Measurements from ENCODE around the gene TGM1. TPM values are rescaled to one million over a fixed set of nuclear protein-coding genes. Genes with fewer than 3 reads are reported as not detected.

The TGM1 gene
- total RNA-seq, 4 donors from 2014 or later: 1.3 to 43.3 (median 6.3) TPM

DNA sequence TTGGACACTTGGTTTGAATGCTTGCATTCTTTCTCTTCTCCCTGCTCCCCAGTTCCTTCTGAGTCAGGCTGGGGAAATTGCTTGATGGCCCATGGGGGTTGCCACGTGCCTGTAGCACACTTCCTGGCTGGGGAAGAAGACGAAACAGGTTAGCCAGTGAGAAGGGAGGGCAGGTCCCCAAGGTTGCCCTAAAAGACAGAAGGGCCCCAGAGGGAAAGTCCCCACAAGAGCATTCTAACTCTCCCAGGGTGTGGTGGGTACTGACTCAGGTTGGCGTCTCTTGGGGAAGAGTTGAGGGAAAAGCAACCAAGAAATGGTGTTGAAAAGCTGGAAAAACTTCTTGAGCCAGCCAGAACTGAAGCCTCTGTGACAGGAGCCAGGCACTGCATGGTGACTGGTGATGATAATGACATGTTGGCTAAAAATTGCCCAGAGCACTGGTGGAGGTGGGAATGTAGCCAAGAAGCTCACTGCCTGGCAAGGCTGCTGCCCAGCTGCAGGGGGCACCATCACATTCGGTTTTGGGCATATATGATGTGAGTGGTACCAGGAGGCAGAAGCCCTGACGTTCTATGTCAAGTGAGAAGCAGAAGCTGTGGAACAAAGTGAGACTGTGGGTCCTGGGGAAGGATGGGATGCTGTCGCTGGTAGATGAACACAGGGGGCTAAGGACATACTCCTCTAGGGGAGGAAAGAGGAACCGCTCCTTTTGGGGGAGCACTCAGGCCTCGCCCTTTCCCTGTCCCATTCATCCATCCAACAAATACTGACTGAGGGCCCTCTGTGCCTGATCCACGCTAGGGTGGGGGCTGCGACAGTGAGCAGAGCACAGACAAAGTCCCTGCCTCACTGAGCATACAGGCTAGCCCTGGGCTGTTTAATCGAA is 16.6 kb upstream of the TGM1 start:
- Histone ChIP-seq H3K4me3 (no peak overlapping the region), H3K9me3 (no peaks in the 10 kb centered on the region), H3K27me3 (no peaks in the 10 kb centered on the region), H3K4me1 (no peaks in the 10 kb centered on the region), H3K27ac (no peak overlapping the region), H3K36me3 (no peaks in the 10 kb centered on the region)
- ATAC-seq: no peak
- no peak for TF ChIP-seq POLR2AphosphoS5 (IDR thresholded peaks at IDR 0.05)
- no peak for TF ChIP-seq POLR2A (IDR thresholded peaks at IDR 0.05)
- TF ChIP-seq EP300 (IDR thresholded peaks at IDR 0.05): no peak
- TF ChIP-seq, protein P1, sequence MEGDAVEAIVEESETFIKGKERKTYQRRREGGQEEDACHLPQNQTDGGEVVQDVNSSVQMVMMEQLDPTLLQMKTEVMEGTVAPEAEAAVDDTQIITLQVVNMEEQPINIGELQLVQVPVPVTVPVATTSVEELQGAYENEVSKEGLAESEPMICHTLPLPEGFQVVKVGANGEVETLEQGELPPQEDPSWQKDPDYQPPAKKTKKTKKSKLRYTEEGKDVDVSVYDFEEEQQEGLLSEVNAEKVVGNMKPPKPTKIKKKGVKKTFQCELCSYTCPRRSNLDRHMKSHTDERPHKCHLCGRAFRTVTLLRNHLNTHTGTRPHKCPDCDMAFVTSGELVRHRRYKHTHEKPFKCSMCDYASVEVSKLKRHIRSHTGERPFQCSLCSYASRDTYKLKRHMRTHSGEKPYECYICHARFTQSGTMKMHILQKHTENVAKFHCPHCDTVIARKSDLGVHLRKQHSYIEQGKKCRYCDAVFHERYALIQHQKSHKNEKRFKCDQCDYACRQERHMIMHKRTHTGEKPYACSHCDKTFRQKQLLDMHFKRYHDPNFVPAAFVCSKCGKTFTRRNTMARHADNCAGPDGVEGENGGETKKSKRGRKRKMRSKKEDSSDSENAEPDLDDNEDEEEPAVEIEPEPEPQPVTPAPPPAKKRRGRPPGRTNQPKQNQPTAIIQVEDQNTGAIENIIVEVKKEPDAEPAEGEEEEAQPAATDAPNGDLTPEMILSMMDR (IDR thresholded peaks at IDR 0.05): no peak
- WGBS, 2 donors (ENCODE audit: low coverage in 1 of 2): 59 to 87% methylated on average over 5 to 6 of the region's 11 CpGs

DNA sequence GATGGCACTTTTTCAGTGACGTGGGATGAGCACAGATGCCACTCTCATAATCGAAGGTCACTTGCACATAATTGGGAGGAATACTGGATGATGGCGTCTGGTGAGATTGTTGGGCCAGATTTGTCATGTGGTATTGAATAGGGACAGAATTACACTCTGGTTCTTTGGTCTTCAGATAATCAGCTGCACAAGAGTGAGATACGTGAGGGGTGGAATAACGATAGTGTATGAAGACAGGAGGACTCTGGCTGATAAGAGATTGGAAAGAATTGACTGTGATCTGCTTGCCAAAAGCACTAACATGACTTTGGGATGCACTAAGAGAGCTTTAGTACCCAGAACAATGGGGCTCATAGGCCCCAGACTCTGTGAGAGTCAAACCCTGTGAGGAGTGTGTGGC is 15.4 kb upstream of the TGM1 start:
- 80 to 92% methylated on average over 5 of the region's 5 CpGs for WGBS, 2 donors (ENCODE audit: low coverage in 1 of 2)
- Histone ChIP-seq H3K4me3 (no peak overlapping the region), H3K27ac (no peak overlapping the region), H3K36me3 (no peaks in the 10 kb centered on the region), H3K27me3 (no peaks in the 10 kb centered on the region), H3K9me3 (no peaks in the 10 kb centered on the region), H3K4me1 (no peaks in the 10 kb centered on the region)
- no peak for ATAC-seq
- TF ChIP-seq, protein P1 (IDR thresholded peaks at IDR 0.05): no peak
- TF ChIP-seq POLR2A (IDR thresholded peaks at IDR 0.05): no peak
- TF ChIP-seq EP300 (IDR thresholded peaks at IDR 0.05): no peak

DNA sequence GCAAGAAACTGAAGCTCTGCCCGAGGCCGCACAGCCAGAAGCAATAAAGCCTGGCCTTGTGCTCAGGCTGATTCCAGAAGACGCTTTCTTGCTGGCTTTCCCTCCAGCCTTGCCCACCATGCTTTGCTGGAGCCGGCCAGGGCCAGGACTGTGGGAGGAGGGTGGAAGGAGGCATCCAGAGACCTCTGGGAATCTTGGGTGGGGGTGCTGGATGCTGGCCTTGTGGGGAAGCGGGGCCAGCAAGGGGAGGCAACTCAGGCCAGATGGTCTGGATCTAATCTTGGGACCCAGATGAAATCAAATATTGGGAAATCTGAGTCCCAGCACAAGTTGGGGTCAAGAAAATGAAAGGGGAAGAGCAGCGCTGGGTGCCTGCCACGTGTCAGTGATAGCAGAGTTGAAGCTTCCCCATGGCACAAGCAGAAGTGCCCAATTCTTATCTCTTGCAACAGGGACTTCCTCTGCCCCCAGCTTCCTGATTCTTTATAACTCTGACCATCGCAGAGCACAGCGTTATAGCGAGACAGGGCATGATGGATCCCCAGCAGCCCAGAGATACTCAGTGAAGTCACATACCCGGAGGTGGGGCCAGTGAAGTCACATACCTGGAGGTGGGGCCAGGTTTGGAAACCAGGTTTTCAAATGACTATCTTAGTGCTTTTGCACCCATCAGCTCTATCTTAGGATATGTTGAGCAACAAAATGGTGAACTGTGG is 14.8 kb upstream of the TGM1 start:
- ATAC-seq: peak; percentile 16
- Histone ChIP-seq H3K4me1 (no peaks in the 10 kb centered on the region), H3K27ac (no peak overlapping the region), H3K9me3 (no peaks in the 10 kb centered on the region), H3K4me3 (no peak overlapping the region), H3K36me3 (no peaks in the 10 kb centered on the region), H3K27me3 (no peaks in the 10 kb centered on the region)
- 86 to 90% methylated on average over 6 to 8 of the region's 11 CpGs for WGBS, 2 donors (ENCODE audit: low coverage in 1 of 2)
- TF ChIP-seq EP300 (IDR thresholded peaks at IDR 0.05) (no peak), POLR2A (IDR thresholded peaks at IDR 0.05) (no peak), POLR2AphosphoS5 (IDR thresholded peaks at IDR 0.05) (no peak)
- TF ChIP-seq, protein P1 (IDR thresholded peaks at IDR 0.05): no peak

DNA sequence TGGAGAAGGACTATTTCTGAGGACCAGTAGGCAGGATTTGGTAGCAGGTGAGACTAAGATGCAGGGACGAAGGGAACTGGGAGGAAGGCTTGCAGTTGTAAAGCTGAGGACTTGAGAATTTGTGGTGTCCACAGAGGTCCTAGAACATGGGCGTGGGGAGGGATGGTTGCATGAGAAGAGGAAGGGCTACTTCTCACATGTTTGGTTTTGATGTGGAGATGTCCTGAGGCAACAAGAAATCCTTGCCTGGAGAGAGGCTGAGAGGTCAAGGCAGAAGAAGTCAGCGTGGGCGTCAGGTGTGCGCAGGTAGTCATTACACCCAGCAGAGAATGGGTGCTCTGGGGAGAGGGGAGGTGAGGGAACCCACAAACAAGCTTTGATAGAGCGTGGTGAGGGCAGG is 14.1 kb upstream of the TGM1 start:
- H3K4me3 ChIP-seq: no peak overlapping the region
- TF ChIP-seq, protein P1 (IDR thresholded peaks at IDR 0.05): no peak
- TF ChIP-seq EP300 (IDR thresholded peaks at IDR 0.05) (no peak), POLR2AphosphoS5 (IDR thresholded peaks at IDR 0.05) (no peak), POLR2A (IDR thresholded peaks at IDR 0.05) (no peak)
- WGBS, 2 donors (ENCODE audit: low coverage in 1 of 2): 86 to 91% methylated on average over 6 of the region's 6 CpGs
- H3K27ac ChIP-seq: no peak overlapping the region
- no peak for ATAC-seq
- no peaks in the 10 kb centered on the region for H3K27me3 ChIP-seq
- no peaks in the 10 kb centered on the region for H3K9me3 ChIP-seq
- no peaks in the 10 kb centered on the region for H3K36me3 ChIP-seq
- peaks cover 0 to 7% (median under 1%) of the 10 kb centered on the region in 3 donors for H3K4me1 ChIP-seq

Data from gastroesophageal sphincter (tissue), 4 donors.